GM23338 (cell line): ENCODE measurements around the gene HLA-DPA1.

Source experiments
- EZH2 ChIP-seq: fragments of 200-600 bp; sonication (generic); IDR thresholded peaks from one replicate; pipeline ENCODE4 v1.8.0; 2017; ENCODE audit warnings: antibody characterized with exemption, mild to moderate bottlenecking, low read depth; ENCODE audit not compliant: unreplicated experiment
- EZH2phosphoT487 ChIP-seq: fragments of 200-600 bp; sonication (generic); IDR thresholded peaks from one replicate; pipeline ENCODE4 v1.8.1; 2018; ENCODE audit warnings: antibody characterized with exemption; ENCODE audit not compliant: unreplicated experiment
- POLR2AphosphoS5 ChIP-seq: IDR thresholded peaks from 2 replicates; pipeline ENCODE4 v1.6.1; 2016; ENCODE audit warnings: antibody characterized with exemption, low read depth
- TF ChIP-seq, protein P1 (sequence below), 2 experiments: fragments of 200-600 bp in 1 of 2; sonication (generic) in 1 of 2; conservative IDR thresholded peaks; 2 replicates each; pipeline versions ENCODE4 v1.5.1 to v1.6.1; 2016 to 2017; ENCODE audit warnings: antibody characterized with exemption in 2 of 2, low read depth in 2 of 2, mild to moderate bottlenecking in 2 of 2, moderate library complexity in 1 of 2
- TF ChIP-seq, protein P2 (sequence below): IDR thresholded peaks from one replicate; pipeline ENCODE4 v1.6.1; 2018; ENCODE audit warnings: antibody characterized with exemption; ENCODE audit not compliant: unreplicated experiment

DNA sequence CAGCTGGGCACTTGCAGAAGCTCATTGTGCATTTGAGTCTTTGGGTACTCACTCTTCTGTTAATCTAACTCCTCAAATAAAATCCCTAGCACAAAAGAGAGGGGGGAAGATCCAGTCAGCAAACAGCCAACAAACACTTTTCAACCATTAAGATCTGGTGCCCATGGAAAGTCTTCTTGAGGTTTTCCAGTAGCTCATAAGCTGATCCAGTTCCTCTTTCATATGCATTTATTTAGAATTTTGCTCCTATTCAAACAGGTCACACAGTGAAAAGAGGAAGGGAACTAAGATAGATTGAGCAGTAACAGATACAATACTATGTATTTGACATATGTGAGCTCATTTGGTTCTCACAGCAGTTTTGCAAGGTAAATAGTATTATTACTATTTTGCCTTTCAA, 41.0 kb upstream of the HLA-DPA1 start:
- TF ChIP-seq EZH2 (no peak), EZH2phosphoT487 (no peak), POLR2AphosphoS5 (no peak)
- TF ChIP-seq, protein P1, sequence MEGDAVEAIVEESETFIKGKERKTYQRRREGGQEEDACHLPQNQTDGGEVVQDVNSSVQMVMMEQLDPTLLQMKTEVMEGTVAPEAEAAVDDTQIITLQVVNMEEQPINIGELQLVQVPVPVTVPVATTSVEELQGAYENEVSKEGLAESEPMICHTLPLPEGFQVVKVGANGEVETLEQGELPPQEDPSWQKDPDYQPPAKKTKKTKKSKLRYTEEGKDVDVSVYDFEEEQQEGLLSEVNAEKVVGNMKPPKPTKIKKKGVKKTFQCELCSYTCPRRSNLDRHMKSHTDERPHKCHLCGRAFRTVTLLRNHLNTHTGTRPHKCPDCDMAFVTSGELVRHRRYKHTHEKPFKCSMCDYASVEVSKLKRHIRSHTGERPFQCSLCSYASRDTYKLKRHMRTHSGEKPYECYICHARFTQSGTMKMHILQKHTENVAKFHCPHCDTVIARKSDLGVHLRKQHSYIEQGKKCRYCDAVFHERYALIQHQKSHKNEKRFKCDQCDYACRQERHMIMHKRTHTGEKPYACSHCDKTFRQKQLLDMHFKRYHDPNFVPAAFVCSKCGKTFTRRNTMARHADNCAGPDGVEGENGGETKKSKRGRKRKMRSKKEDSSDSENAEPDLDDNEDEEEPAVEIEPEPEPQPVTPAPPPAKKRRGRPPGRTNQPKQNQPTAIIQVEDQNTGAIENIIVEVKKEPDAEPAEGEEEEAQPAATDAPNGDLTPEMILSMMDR (conservative IDR thresholded peaks at IDR 0.05; ENCODE audit: low read depth in 2 of 2) = no peak
- TF ChIP-seq, protein P2, sequence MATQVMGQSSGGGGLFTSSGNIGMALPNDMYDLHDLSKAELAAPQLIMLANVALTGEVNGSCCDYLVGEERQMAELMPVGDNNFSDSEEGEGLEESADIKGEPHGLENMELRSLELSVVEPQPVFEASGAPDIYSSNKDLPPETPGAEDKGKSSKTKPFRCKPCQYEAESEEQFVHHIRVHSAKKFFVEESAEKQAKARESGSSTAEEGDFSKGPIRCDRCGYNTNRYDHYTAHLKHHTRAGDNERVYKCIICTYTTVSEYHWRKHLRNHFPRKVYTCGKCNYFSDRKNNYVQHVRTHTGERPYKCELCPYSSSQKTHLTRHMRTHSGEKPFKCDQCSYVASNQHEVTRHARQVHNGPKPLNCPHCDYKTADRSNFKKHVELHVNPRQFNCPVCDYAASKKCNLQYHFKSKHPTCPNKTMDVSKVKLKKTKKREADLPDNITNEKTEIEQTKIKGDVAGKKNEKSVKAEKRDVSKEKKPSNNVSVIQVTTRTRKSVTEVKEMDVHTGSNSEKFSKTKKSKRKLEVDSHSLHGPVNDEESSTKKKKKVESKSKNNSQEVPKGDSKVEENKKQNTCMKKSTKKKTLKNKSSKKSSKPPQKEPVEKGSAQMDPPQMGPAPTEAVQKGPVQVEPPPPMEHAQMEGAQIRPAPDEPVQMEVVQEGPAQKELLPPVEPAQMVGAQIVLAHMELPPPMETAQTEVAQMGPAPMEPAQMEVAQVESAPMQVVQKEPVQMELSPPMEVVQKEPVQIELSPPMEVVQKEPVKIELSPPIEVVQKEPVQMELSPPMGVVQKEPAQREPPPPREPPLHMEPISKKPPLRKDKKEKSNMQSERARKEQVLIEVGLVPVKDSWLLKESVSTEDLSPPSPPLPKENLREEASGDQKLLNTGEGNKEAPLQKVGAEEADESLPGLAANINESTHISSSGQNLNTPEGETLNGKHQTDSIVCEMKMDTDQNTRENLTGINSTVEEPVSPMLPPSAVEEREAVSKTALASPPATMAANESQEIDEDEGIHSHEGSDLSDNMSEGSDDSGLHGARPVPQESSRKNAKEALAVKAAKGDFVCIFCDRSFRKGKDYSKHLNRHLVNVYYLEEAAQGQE = no peak
